ENCODE measurements around the gene PANK3.

GRCh38 chr5:168596927-168597326, 17.8 kb upstream of the PANK3 start:
- no peak for TF ChIP-seq POLR2A (IDR thresholded peaks at IDR 0.05)
- TF ChIP-seq POLR2AphosphoS5 (IDR thresholded peaks at IDR 0.05) = no peak
- TF ChIP-seq, protein P1, sequence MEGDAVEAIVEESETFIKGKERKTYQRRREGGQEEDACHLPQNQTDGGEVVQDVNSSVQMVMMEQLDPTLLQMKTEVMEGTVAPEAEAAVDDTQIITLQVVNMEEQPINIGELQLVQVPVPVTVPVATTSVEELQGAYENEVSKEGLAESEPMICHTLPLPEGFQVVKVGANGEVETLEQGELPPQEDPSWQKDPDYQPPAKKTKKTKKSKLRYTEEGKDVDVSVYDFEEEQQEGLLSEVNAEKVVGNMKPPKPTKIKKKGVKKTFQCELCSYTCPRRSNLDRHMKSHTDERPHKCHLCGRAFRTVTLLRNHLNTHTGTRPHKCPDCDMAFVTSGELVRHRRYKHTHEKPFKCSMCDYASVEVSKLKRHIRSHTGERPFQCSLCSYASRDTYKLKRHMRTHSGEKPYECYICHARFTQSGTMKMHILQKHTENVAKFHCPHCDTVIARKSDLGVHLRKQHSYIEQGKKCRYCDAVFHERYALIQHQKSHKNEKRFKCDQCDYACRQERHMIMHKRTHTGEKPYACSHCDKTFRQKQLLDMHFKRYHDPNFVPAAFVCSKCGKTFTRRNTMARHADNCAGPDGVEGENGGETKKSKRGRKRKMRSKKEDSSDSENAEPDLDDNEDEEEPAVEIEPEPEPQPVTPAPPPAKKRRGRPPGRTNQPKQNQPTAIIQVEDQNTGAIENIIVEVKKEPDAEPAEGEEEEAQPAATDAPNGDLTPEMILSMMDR (IDR thresholded peaks at IDR 0.05) = no peak

Measured in gastroesophageal sphincter (tissue), 3 donors.